ENCODE results near the gene XRN2. TPM values are rescaled to one million over a fixed set of nuclear protein-coding genes. Genes with fewer than 3 reads are reported as not detected.

Gene XRN2
- total and polyA plus RNA-seq, 9 donors = 35.8 to 65.8 (median 50.2) TPM

- Histone ChIP-seq H3K36me3 (no peaks in the 10 kb centered on the region), H3K27ac (no peak overlapping the region), H3K4me3 (no peak overlapping the region), H3K27me3 (no peaks in the 10 kb centered on the region), H3K9me3 (peaks cover 0 to 4% of the 10 kb centered on the region in 2 donors), H3K4me1 (ENCODE audit: insufficient read depth) (peaks cover 10% of the 10 kb centered on the region)
- DNase-seq = no peak
- TF ChIP-seq POLR2A (IDR thresholded peaks at IDR 0.05) (no peak), CTCF (IDR thresholded peaks at IDR 0.05) (no peak), EP300 (IDR thresholded peaks at IDR 0.05) (no peak)
- intact Hi-C loops (cut with DNase I) = no loop called here
- WGBS, 3 donors = 16 to 40% (median 24%) methylated on average over 2 of the region's 2 CpGs
These were observed 21.0 kb downstream of the XRN2 start for GRCh38 chr20:21324126-21324525.

GRCh38 chr20:21325296-21325695 is 22.2 kb downstream of the XRN2 start:
- Histone ChIP-seq H3K36me3 (no peaks in the 10 kb centered on the region), H3K4me1 (ENCODE audit: insufficient read depth) (peaks cover 10% of the 10 kb centered on the region), H3K4me3 (no peak overlapping the region), H3K27ac (no peak overlapping the region), H3K9me3 (peaks cover 0 to 3% of the 10 kb centered on the region in 2 donors), H3K27me3 (no peaks in the 10 kb centered on the region)
- DNase-seq = no peak
- TF ChIP-seq POLR2A (IDR thresholded peaks at IDR 0.05) = no peak
- no peak for TF ChIP-seq EP300 (IDR thresholded peaks at IDR 0.05)
- no peak for TF ChIP-seq CTCF (IDR thresholded peaks at IDR 0.05)
- intact Hi-C loops (cut with DNase I) = no loop called here
- 74 to 83% (median 80%) methylated on average over 1 of the region's 1 CpG for WGBS, 3 donors

- Histone ChIP-seq H3K9me3 (no peaks in the 10 kb centered on the region), H3K4me1 (ENCODE audit: insufficient read depth) (peaks cover 10% of the 10 kb centered on the region), H3K27me3 (no peaks in the 10 kb centered on the region), H3K27ac (no peak overlapping the region), H3K4me3 (no peak overlapping the region), H3K36me3 (no peaks in the 10 kb centered on the region)
- 60 to 72% (median 71%) methylated on average over 1 of the region's 1 CpG for WGBS, 3 donors
- TF ChIP-seq EP300 (IDR thresholded peaks at IDR 0.05) = no peak
- no peak for TF ChIP-seq POLR2A (IDR thresholded peaks at IDR 0.05)
- no peak for TF ChIP-seq CTCF (IDR thresholded peaks at IDR 0.05)
- no peak for DNase-seq
- intact Hi-C loops (cut with DNase I) = no loop called here
These were observed 23.6 kb downstream of the XRN2 start for GRCh38 chr20:21326700-21327099.

- TF ChIP-seq CTCF (IDR thresholded peaks at IDR 0.05) = no peak
- intact Hi-C loops (cut with DNase I) = no loop called here
- Histone ChIP-seq H3K27me3 (no peaks in the 10 kb centered on the region), H3K36me3 (no peaks in the 10 kb centered on the region), H3K27ac (no peak overlapping the region), H3K4me3 (no peak overlapping the region), H3K4me1 (ENCODE audit: insufficient read depth) (no peaks in the 10 kb centered on the region), H3K9me3 (no peaks in the 10 kb centered on the region)
- WGBS, 3 donors = 94 to 99% (median 95%) methylated on average over 2 of the region's 2 CpGs
- DNase-seq = no peak
These were observed 33.5 kb downstream of the XRN2 start for GRCh38 chr20:21336455-21337151.

Data from ovary (tissue), 9 donors.